ENCODE measurements around the gene SLC25A33.
"Not testable (repeated sequence)": the region's sequence is repeated elsewhere in the genome, so short reads cannot be mapped to it uniquely, and the experiment has no call there.

SLC25A33 gene

DNA sequence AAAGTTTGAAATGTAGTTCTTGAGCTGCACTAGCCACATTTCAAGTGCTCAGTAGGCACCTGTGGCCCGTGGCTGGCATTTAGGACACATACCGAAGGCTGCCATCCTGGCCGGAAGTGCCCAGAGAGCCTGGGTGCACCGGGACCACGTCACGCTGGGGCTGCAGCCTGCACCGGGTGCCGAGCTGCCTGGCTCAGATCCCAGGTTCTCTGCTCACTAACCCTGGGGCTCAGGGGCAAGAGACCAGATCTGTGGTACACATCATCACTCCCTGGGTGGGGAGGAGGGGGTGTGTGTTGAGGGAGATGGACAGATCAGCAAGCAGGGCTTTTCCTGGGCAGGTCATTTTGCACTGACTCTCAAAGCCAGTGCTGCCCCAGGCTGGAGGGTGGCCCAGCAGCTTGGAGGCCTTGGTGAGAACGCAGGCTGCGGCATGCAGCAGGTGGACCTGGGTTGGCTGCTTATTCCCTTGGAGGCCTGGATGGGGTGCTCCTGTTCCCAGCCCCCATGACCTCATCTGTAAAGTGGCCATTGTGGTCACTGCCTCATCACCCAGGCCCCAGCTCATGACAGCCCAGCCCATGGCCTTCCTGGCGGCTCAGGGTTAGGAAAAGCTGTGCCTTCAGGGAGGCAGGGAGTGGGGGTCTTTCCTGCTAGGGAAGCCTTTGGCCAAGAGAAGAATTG is 73.0 kb downstream of the SLC25A33 start:
- Histone ChIP-seq H3K27ac (ENCODE audit: low read depth, low read length) (no peak overlapping the region), H3K27me3 (ENCODE audit: insufficient read depth, low read length) (no peaks in the 10 kb centered on the region), H3K36me3 (ENCODE audit: insufficient read depth, low read length) (no peaks in the 10 kb centered on the region), H3K79me2 (ENCODE audit: control insufficient read depth, insufficient read depth, low read length, unreplicated experiment) (no peaks in the 10 kb centered on the region), H2AFZ (ENCODE audit: low read length, unreplicated experiment) (no peak overlapping the region), H3K4me1 (ENCODE audit: control insufficient read depth, insufficient read depth, low read length, unreplicated experiment) (no peaks in the 10 kb centered on the region), H3K4me3 (ENCODE audit: low read depth, low read length) (no peak overlapping the region)

DNA sequence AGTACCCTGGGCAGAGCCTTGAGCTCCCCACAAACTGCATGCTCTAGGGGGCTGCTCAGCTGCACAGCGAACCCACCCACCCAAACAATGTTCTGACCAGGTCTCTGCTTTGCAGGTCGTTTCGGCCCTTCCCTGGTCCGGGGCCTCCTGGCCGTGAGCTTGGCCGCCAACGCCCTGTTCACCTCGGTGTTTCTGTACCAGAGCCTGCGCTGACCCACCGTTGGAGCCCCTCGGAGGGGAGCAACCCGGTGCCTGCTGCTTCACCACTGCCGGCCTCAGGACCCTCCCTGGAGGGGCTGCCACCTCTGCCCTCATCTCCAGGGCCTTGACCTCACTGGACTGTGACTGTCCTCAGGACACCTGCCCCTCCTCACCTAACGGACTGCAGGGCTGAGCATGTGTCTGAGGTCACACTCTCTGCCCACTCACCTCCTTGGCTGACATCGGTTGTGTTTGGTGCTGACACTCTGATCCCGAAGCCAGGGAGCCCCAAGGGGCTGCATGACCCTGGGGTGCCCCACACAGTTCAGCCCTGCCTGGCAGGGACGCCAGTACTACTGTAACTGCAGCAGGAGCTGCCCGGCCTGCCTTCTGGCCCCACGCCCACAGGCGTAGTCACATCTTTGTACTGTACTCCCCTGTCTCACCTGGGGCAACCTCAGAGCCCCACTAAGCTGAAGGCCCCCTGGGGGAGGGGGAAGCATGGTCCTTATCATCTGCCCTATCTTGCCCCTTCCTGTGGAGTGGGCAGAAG is 73.8 kb downstream of the SLC25A33 start:
- no peaks in the 10 kb centered on the region for H3K4me1 ChIP-seq (ENCODE audit: control insufficient read depth, insufficient read depth, low read length, unreplicated experiment)

DNA sequence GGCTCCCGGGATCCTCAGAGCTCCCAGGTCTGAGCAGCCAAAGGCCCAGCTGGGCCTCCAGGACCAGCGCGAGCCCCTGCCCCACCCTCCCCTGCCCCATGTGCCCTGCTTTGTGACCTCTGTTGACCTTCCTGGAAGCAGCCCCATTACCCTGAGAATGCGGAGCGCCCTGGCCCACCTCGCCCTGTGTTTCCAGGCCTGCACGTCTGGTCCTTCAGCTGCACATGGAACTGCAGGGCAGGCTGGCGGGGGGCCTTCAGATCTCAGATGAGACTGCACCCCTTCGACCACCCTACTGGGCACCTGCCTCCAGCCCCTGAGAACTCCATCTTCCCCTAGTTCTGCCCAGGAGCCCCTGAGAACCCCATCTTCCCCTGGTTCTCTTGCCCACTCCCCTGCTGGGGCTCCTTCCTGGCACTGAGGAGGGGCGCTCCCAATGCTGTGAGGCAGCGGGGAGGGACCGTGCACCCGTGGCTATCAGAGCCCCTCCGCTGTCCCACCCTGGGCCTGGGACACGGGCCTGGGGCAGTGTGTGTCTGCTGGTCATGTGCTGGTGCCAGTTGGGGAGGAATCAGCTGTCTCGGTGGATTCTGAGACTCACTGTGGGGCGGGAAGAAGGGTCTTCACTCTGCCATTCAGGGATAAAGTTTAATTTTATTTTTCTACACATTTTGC is 74.5 kb downstream of the SLC25A33 start:
- Histone ChIP-seq H3K27ac (ENCODE audit: low read depth, low read length) (no peak overlapping the region), H3K4me3 (ENCODE audit: low read depth, low read length) (no peak overlapping the region), H3K79me2 (ENCODE audit: control insufficient read depth, insufficient read depth, low read length, unreplicated experiment) (no peaks in the 10 kb centered on the region), H2AFZ (ENCODE audit: low read length, unreplicated experiment) (no peak overlapping the region), H3K36me3 (ENCODE audit: insufficient read depth, low read length) (no peaks in the 10 kb centered on the region), H3K27me3 (ENCODE audit: insufficient read depth, low read length) (no peaks in the 10 kb centered on the region), H3K4me1 (ENCODE audit: control insufficient read depth, insufficient read depth, low read length, unreplicated experiment) (no peaks in the 10 kb centered on the region)

More for the DNA sequence above, 73.8 kb downstream of the SLC25A33 start:
- Histone ChIP-seq H3K27ac (ENCODE audit: low read depth, low read length) (no peak overlapping the region), H3K4me3 (ENCODE audit: low read depth, low read length) (no peak overlapping the region), H2AFZ (ENCODE audit: low read length, unreplicated experiment) (no peak overlapping the region), H3K27me3 (ENCODE audit: insufficient read depth, low read length) (no peaks in the 10 kb centered on the region), H3K36me3 (ENCODE audit: insufficient read depth, low read length) (no peaks in the 10 kb centered on the region), H3K79me2 (ENCODE audit: control insufficient read depth, insufficient read depth, low read length, unreplicated experiment) (no peaks in the 10 kb centered on the region)

DNA sequence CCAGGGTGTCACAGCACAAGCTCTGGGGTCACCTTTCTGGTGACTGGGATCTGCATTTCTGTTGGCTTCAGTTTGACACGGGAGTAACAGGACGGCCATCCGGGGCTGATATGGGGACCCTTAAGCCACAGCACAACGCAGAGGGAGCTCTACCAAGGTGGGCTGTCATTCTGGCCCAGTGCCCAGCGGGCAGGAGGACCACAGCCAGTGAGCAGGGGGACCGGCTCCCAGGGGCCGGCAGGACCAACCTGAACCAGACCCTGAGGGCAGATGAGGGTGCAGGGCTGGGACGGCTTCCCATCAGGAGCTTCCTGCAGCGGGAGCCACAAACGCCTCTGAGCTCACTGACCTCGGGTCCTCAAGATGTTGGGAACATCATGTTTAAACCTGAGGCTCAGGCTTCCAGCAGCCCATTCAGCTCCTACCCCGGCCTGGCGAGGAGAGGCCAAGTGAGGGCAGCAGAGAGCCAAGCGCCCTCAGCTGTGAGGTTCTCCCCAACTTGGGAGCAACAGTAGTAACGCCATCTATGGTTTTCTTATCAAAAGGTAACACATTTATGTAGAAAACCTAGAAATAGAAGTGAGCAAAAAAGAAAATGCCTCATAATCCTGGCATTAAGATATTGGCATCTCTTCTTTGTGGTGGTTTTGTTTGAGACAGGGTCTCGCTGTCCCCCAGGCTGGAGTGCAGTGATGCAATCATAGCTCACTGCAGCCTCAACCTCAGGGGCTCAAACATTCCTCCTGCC is 76.2 kb downstream of the SLC25A33 start:
- Histone ChIP-seq H2AFZ (ENCODE audit: low read length, unreplicated experiment) (no peak overlapping the region), H3K36me3 (ENCODE audit: insufficient read depth, low read length) (no peaks in the 10 kb centered on the region), H3K27ac (ENCODE audit: low read depth, low read length) (no peak overlapping the region), H3K27me3 (ENCODE audit: insufficient read depth, low read length) (no peaks in the 10 kb centered on the region), H3K4me1 (ENCODE audit: control insufficient read depth, insufficient read depth, low read length, unreplicated experiment) (no peaks in the 10 kb centered on the region), H3K79me2 (ENCODE audit: control insufficient read depth, insufficient read depth, low read length, unreplicated experiment) (no peaks in the 10 kb centered on the region), H3K4me3 (ENCODE audit: low read depth, low read length) (no peak overlapping the region)

DNA sequence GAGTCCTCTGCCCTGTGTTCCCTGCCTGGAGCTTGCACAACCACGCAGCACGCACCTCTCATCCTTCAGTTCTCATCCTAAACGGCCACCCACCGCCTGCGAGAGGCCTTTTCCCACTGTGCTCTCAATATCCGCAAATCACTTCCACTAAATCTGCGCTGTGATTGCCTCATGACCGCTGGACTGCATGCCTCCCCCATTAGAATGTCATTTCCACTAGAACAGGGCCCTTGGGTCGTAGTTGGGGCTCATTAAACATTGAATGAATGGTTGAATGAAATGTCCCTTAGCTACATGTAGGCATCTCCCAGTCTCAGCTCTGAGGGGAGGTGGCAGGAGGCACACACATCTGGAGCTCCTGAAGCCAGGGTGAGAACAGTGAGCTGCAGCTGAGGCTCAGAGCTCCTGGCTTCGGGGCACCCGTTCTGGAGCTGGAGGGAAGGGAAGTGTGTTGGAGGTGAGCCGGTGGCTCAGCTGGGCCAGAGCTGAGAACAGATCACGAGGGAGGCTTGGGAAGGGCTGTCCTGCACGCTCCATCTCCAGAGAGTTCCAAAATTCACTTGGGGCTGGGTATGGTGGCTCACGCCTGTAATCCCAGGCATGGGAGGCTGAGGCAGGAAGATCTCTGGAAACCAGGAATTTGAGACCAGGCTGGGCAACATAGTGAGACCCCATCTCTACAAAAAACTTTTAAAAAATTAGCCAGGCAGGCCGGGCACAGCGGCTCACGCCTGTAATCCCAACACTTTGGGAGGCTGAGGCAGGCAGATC is 79.8 kb downstream of the SLC25A33 start:
- no peak overlapping the region for H3K27ac ChIP-seq (ENCODE audit: low read depth, low read length)
- H3K27me3 ChIP-seq (ENCODE audit: insufficient read depth, low read length): no peaks in the 10 kb centered on the region
- H3K79me2 ChIP-seq (ENCODE audit: control insufficient read depth, insufficient read depth, low read length, unreplicated experiment): no peaks in the 10 kb centered on the region
- H3K4me1 ChIP-seq (ENCODE audit: control insufficient read depth, insufficient read depth, low read length, unreplicated experiment): no peaks in the 10 kb centered on the region
- H2AFZ ChIP-seq (ENCODE audit: low read length, unreplicated experiment): no peak overlapping the region
- no peak overlapping the region for H3K4me3 ChIP-seq (ENCODE audit: low read depth, low read length)
- H3K36me3 ChIP-seq (ENCODE audit: insufficient read depth, low read length): no peaks in the 10 kb centered on the region

DNA sequence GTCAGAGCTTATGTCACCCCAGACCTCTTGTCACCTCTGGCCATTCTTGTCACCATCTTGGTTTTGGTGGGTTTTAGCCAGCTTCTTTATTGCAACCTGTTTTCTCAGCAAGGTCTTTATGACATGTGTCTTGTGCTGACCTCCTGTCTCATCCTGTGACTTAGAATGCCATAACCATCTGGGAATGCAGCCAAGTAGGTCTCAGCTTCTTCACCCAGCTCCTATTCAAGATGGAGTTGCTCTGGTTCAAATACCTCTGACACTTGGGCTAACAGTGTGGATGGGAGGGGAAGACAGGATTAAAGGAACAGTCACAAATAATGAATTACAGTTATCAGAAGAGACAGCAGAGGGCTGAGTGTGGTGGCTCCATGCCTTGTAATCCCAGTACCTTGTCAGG is 81.8 kb downstream of the SLC25A33 start:
- no peaks in the 10 kb centered on the region for H3K79me2 ChIP-seq (ENCODE audit: control insufficient read depth, insufficient read depth, low read length, unreplicated experiment)
- no peak overlapping the region for H3K27ac ChIP-seq (ENCODE audit: low read depth, low read length)
- H3K36me3 ChIP-seq (ENCODE audit: insufficient read depth, low read length): no peaks in the 10 kb centered on the region
- no peaks in the 10 kb centered on the region for H3K27me3 ChIP-seq (ENCODE audit: insufficient read depth, low read length)
- H3K4me3 ChIP-seq (ENCODE audit: low read depth, low read length): no peak overlapping the region
- H2AFZ ChIP-seq (ENCODE audit: low read length, unreplicated experiment): no peak overlapping the region
- no peaks in the 10 kb centered on the region for H3K4me1 ChIP-seq (ENCODE audit: control insufficient read depth, insufficient read depth, low read length, unreplicated experiment)

DNA sequence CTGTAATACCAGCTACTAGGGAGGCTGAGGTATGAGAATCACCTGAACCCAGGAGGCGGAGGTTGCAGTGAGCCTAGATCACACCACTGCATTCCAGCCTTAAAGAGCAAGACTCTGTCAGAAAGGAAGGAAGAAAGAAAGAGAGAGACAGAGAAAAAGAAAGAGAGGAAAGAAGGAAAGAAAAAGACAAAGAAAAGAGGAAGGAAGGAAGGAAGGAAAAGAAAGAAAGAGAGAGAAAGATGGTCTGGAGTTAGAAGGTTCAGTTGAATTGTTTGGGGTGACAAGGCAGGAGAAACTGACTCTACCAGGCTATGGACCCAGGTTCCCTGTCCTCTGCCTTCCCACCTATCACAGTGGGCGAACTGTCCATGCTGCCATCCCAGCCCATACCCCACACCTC is 84.8 kb downstream of the SLC25A33 start:
- no peak overlapping the region for H3K27ac ChIP-seq (ENCODE audit: low read depth, low read length)
- no peak overlapping the region for H2AFZ ChIP-seq (ENCODE audit: low read length, unreplicated experiment)
- H3K4me1 ChIP-seq (ENCODE audit: control insufficient read depth, insufficient read depth, low read length, unreplicated experiment): no peaks in the 10 kb centered on the region
- no peak overlapping the region for H3K4me3 ChIP-seq (ENCODE audit: low read depth, low read length)
- no peaks in the 10 kb centered on the region for H3K27me3 ChIP-seq (ENCODE audit: insufficient read depth, low read length)
- no peaks in the 10 kb centered on the region for H3K79me2 ChIP-seq (ENCODE audit: control insufficient read depth, insufficient read depth, low read length, unreplicated experiment)
- no peaks in the 10 kb centered on the region for H3K36me3 ChIP-seq (ENCODE audit: insufficient read depth, low read length)

DNA sequence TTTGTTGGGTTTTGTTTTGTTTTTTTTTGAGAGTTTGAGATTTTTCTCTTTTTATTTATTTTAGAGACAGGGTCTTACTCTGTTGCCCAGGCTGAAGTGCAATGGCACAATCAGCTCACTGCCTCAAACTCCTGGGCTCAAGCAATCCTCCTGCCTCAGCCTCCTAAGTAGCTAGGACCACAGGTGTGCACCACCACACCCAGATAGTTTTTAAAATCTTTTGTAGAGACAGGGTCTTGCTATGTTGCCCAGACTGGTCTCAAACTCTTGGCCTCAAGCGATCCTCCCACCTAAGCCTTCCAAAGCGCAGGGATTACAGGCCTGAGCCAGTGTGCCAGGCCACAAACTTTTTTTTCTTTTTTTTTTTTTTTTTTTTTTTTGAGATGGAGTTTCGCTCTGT is 85.8 kb downstream of the SLC25A33 start:
- not testable (repeated sequence) for H3K4me1 ChIP-seq (ENCODE audit: control insufficient read depth, insufficient read depth, low read length, unreplicated experiment); H3K79me2 ChIP-seq (ENCODE audit: control insufficient read depth, insufficient read depth, low read length, unreplicated experiment); H3K4me3 ChIP-seq (ENCODE audit: low read depth, low read length); H3K27ac ChIP-seq (ENCODE audit: low read depth, low read length); H2AFZ ChIP-seq (ENCODE audit: low read length, unreplicated experiment); H3K36me3 ChIP-seq (ENCODE audit: insufficient read depth, low read length); H3K27me3 ChIP-seq (ENCODE audit: insufficient read depth, low read length)

DNA sequence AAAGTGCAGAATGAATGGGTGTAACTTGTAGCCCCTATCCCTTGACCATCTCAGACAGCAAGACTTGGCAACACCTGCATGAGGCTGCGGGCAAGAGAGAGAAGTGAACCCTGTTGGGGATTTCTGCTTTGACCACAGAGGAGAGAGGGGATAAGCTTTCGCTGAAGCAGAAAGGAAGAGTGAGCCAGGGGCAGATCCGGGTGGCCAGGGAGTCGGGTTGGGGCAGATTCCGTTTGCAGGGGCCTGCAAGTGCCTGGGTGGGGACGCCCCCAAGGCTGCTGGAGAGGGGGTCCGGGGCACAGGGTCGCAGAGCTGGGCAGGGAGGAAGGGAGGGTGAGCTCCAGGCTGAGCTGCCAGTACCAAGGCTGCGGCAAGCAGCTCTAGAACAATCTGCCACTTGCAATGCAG is 86.9 kb downstream of the SLC25A33 start:
- Histone ChIP-seq H3K36me3 (ENCODE audit: insufficient read depth, low read length) (no peaks in the 10 kb centered on the region), H3K27me3 (ENCODE audit: insufficient read depth, low read length) (no peaks in the 10 kb centered on the region), H3K4me1 (ENCODE audit: control insufficient read depth, insufficient read depth, low read length, unreplicated experiment) (no peaks in the 10 kb centered on the region), H3K27ac (ENCODE audit: low read depth, low read length) (no peak overlapping the region), H3K4me3 (ENCODE audit: low read depth, low read length) (no peak overlapping the region), H3K79me2 (ENCODE audit: control insufficient read depth, insufficient read depth, low read length, unreplicated experiment) (no peaks in the 10 kb centered on the region), H2AFZ (ENCODE audit: low read length, unreplicated experiment) (no peak overlapping the region)
